Epithelial cell of esophagus (primary cell): ENCODE data around the gene NCK2.

Experiments
- DNase-seq: peaks from one replicate; pipeline ENCODE4 v3.0.0; 2010; ENCODE audit warnings: low read depth
- H3K4me3 ChIP-seq: 2 replicates; pipeline ENCODE4 v1.5.1; 2011; ENCODE audit warnings: mild to moderate bottlenecking, low read length, control low read depth
- CTCF ChIP-seq: IDR thresholded peaks from 2 replicates; pipeline ENCODE4 v1.5.1; 2011; ENCODE audit warnings: low read depth, mild to moderate bottlenecking, low read length, control low read depth, inconsistent platforms; ENCODE audit not compliant: insufficient read depth; ENCODE audit errors: missing control alignments

The NCK2 gene

DNA sequence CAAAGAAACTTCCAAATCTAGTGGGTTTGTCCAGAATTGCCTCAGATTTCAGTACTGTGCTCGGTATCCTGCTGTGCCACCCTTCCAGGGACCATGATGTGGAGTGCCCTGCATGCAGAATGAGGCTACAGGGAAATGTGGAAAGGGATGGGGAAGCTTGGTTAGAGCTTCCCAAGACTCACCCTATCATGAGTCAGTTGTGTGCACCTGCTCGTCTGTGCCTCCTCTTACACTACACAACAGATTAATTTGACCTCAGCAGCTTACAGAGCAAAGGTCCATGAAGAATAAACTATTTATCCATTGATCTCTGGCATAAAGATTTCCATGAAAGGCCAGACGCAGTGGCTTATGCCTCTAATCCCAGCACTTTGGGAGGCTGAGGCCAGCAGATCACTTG, 21.3 kb upstream of the NCK2 start:
- no peak for TF ChIP-seq CTCF
- DNase-seq = no peak

GRCh38 chr2:105725388-105725787, 19.3 kb upstream of the NCK2 start:
- TF ChIP-seq CTCF = no peak
- H3K4me3 ChIP-seq = no peak overlapping the region
- no peak for DNase-seq

More for the DNA sequence above, 21.3 kb upstream of the NCK2 start:
- H3K4me3 ChIP-seq = no peak overlapping the region

DNA sequence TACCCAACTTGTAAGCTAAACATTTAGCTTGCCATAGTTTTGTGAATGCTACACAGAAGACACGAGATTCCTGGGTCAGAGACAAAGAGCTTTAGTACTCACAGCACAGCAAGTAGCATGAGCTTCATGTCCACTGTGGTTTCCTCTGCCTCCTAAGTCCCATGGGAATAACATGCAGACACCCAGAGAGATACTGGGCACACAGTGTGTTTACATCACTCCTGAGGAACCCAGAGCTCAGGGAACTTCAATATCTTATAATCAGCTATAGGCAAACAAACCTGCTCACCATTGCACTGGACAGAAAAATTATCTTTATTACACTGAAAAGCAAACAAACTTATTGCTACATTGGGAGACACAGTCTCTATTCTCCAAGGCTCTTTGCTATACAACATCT, 14.5 kb upstream of the NCK2 start:
- DNase-seq = no peak
- TF ChIP-seq CTCF = no peak
- no peak overlapping the region for H3K4me3 ChIP-seq

DNA sequence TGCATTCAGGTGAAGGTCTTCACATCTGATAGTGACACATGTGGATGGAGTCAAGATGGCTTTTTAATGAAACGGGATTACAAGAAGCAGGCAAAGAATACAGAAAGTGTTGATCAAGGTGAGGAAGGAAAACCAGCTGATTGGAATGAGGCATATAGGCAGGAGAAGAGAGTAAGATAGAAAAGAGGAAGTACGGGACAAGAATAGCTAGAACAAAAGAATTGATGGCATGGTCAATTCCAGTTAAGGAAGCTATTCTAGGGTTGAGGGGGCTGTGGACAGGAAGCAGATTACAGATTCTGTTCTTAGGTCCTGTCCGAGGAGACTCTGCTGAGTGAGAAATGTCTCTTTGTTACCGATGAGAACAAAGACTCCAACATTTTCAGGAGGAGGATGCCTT, 13.2 kb upstream of the NCK2 start:
- no peak overlapping the region for H3K4me3 ChIP-seq
- no peak for TF ChIP-seq CTCF
- no peak for DNase-seq

DNA sequence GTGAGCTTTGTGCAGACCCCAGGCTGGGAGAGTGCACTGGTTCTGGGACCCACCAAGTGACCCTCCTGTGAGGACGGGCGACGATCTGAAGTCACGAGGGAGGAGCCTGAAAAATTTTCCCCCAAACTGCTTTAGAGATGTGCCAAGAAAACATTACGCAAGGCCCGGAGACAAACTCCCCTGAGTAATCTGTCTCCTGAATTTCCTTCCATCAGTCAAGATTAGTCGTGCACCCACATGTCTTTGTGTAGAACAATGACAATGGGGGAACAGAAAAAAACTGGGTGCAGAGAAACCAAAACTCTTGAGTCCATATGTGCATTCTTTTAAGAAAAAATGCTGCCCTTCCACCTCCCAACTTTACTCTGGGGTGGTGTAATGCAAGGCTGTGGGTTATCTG, 12.6 kb upstream of the NCK2 start:
- peak; percentile 87 for DNase-seq
- TF ChIP-seq CTCF = no peak
- H3K4me3 ChIP-seq = no peak overlapping the region

- DNase-seq = no peak
- H3K4me3 ChIP-seq = no peak overlapping the region
- no peak for TF ChIP-seq CTCF
Observed at GRCh38 chr2:105732955-105733607, 11.6 kb upstream of the NCK2 start.

- TF ChIP-seq CTCF = no peak
- no peak for DNase-seq
- H3K4me3 ChIP-seq = no peak overlapping the region
Observed at GRCh38 chr2:105733875-105734274, 10.8 kb upstream of the NCK2 start.
